Measurements from ENCODE around the gene BMAL1. TPM values are rescaled to one million over a fixed set of nuclear protein-coding genes. Genes with fewer than 3 reads are reported as not detected.

BMAL1 gene
- total RNA-seq, 2 experiments from 2014 or later = 21.5 to 22.7 TPM

DNA sequence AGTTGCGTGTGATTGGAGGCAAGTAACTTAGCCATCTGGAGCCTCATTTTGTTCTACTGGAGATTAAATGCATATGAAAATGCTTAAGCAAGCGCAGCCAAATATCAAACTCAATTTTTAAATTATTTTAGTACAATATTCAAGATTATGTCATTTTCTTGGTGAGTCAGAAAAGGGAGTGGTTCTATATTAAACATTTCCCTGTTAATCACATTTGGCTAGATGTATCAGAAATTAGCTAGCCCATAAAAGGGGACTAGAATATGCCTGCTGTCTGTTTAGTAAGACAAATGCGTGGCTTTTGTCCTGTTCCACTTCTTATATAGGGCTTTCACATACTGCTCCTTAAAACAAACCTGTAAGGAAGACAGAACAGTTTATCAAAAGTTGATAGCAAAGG is 35.0 kb upstream of the BMAL1 start:
- no peak for DNase-seq
- H3K36me3 Mint-ChIP-seq (ENCODE audit: low read depth) = no peaks in the 10 kb centered on the region
- intact Hi-C loops (cut with micrococcal nuclease) = no loop called here
- POLR2A ChIA-PET = no interaction called here
- peaks cover 30% of the 10 kb centered on the region for H3K27me3 Mint-ChIP-seq
- no peak for ATAC-seq
- CTCF ChIA-PET = no interaction called here
- H3K27ac Mint-ChIP-seq = no peak overlapping the region
- TF ChIP-seq, protein P1, sequence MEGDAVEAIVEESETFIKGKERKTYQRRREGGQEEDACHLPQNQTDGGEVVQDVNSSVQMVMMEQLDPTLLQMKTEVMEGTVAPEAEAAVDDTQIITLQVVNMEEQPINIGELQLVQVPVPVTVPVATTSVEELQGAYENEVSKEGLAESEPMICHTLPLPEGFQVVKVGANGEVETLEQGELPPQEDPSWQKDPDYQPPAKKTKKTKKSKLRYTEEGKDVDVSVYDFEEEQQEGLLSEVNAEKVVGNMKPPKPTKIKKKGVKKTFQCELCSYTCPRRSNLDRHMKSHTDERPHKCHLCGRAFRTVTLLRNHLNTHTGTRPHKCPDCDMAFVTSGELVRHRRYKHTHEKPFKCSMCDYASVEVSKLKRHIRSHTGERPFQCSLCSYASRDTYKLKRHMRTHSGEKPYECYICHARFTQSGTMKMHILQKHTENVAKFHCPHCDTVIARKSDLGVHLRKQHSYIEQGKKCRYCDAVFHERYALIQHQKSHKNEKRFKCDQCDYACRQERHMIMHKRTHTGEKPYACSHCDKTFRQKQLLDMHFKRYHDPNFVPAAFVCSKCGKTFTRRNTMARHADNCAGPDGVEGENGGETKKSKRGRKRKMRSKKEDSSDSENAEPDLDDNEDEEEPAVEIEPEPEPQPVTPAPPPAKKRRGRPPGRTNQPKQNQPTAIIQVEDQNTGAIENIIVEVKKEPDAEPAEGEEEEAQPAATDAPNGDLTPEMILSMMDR (IDR thresholded peaks at IDR 0.05) = no peak
- no peaks in the 10 kb centered on the region for H3K9me3 Mint-ChIP-seq
- no peak overlapping the region for H3K4me3 Mint-ChIP-seq
- H3K4me1 Mint-ChIP-seq (ENCODE audit: low read depth) = peaks cover 2% of the 10 kb centered on the region

DNA sequence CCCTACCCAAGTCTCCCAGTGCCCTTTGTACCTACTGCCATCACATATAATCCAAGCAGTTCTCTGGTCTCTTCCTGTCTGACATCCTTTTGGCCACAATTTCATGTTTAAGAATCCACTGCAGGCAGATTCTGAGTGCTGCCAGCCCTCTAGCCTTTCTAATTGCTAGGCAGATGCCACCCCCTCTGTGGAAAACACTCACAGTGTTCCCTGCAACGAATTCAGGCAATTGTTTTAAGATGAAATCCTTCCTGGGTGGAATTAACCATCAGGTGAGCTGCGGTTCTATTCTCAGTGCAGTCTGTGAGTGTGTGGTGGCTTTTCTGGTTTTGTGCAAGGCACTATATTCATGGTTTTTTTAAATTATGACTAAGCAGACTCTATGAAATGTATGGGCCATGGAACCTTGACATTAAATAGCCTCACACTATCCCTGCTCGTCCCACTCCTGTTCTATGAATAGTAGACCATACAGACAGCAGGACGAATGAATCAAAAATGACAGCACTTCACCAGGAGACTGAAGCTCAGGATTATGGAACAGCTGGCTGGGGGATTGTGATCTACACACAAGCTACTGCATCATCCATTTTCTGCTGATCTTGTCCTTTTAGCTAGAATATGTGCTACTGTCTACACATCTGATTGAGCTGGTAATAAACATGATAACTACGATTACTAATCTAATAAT is 29.8 kb upstream of the BMAL1 start:
- ChIA-PET POLR2A (no interaction called here), CTCF (interaction anchor here (1.7 to 5.9 kb wide), 3 partner anchors 10 to 90 kb away, joined by 4 to 34 read pairs (median 15); no protein-coding TSS in a partner anchor)
- no peak for ATAC-seq
- no peak overlapping the region for H3K27ac Mint-ChIP-seq
- TF ChIP-seq, protein P1 (IDR thresholded peaks at IDR 0.05) = no peak
- H3K27me3 Mint-ChIP-seq = peaks cover 24% of the 10 kb centered on the region
- intact Hi-C loops (cut with micrococcal nuclease) = no loop called here
- no peaks in the 10 kb centered on the region for H3K4me1 Mint-ChIP-seq (ENCODE audit: low read depth)
- DNase-seq = no peak
- no peaks in the 10 kb centered on the region for H3K36me3 Mint-ChIP-seq (ENCODE audit: low read depth)
- H3K4me3 Mint-ChIP-seq = no peak overlapping the region
- no peaks in the 10 kb centered on the region for H3K9me3 Mint-ChIP-seq

DNA sequence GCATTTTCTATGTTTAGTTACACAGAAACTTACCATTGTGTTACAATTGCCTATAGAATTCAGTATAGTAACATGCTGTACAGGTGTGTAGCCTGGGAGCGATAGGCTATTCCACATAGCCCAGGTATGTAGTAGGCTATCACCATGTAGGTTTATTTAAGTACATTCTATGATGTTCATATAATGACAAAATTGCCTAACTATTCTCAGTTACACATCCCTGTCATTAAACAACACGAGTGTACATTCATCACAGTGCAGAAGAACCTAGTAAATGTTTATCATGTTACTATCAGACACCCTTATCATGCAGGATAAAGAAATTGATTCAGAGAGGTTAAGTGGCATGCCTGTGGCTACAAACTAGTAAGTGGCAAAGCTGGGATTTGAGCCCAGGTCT is 28.4 kb upstream of the BMAL1 start:
- Mint-ChIP-seq H3K36me3 (ENCODE audit: low read depth) (no peaks in the 10 kb centered on the region), H3K4me1 (ENCODE audit: low read depth) (no peaks in the 10 kb centered on the region), H3K4me3 (no peak overlapping the region), H3K27ac (no peak overlapping the region), H3K9me3 (no peaks in the 10 kb centered on the region), H3K27me3 (peaks cover 17% of the 10 kb centered on the region)
- DNase-seq = no peak
- TF ChIP-seq, protein P1 (IDR thresholded peaks at IDR 0.05) = no peak
- ChIA-PET POLR2A (no interaction called here), CTCF (interaction anchor here (1.6 to 5.9 kb wide), 5 partner anchors 11 to 96 kb away, joined by 4 to 34 read pairs (median 15); no protein-coding TSS in a partner anchor)
- intact Hi-C loops (cut with micrococcal nuclease) = no loop called here
- ATAC-seq = no peak

DNA sequence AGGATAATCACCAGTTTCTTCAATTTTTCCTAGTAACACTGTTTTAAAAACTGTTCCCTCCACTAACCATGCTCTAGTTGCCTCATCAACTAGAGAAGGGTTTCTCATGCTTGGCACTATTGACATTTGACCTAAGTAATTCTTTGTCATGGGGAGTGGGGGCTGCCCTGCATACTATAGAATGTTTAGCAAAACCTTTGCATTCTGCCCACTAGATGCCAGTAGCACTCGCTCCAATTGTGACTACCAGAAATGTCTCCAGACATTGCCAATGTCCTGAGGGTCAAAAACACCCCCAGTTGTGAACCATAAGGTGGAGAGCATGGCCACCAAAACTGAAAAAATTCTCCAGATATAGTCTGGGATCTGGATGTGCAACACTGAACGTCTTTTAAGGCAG is 27.6 kb upstream of the BMAL1 start:
- intact Hi-C loops (cut with micrococcal nuclease) = loop anchor here (10.0 kb wide), 1 partner anchor 95 kb away; no protein-coding TSS in a partner anchor
- H3K4me3 Mint-ChIP-seq = no peak overlapping the region
- ChIA-PET CTCF (interaction anchor here (1.2 to 5.9 kb wide), 8 partner anchors 11 to 95 kb away, joined by 3 to 34 read pairs (median 4); no protein-coding TSS in a partner anchor), POLR2A (no interaction called here)
- H3K36me3 Mint-ChIP-seq (ENCODE audit: low read depth) = no peaks in the 10 kb centered on the region
- H3K27me3 Mint-ChIP-seq = peaks cover 14% of the 10 kb centered on the region
- H3K4me1 Mint-ChIP-seq (ENCODE audit: low read depth) = no peaks in the 10 kb centered on the region
- no peaks in the 10 kb centered on the region for H3K9me3 Mint-ChIP-seq
- TF ChIP-seq, protein P1 (IDR thresholded peaks at IDR 0.05) = no peak
- DNase-seq = peak; percentile 13
- no peak overlapping the region for H3K27ac Mint-ChIP-seq
- ATAC-seq = no peak

DNA sequence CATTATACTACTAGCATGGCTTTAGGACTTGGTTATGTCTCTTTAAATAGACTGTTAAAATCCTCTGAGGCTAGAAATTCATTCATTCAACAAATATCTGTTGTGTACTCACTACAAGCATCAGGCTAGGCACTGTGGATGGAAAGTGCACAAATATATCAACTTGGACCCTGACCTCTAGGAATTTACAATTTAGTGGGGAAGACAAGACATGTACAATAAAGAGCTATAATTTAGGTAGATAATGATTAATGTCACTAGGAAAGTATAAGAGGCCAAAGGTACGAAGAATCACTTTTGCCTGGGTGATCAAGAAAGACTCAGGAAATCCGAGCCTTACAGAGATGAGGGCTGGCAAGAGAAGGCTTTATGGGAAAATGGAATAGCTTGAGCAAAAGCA is 25.6 kb upstream of the BMAL1 start:
- POLR2A ChIA-PET = no interaction called here
- no peaks in the 10 kb centered on the region for H3K36me3 Mint-ChIP-seq (ENCODE audit: low read depth)
- no peaks in the 10 kb centered on the region for H3K4me1 Mint-ChIP-seq (ENCODE audit: low read depth)
- peaks cover 3% of the 10 kb centered on the region for H3K27me3 Mint-ChIP-seq
- H3K4me3 Mint-ChIP-seq = no peak overlapping the region
- CTCF ChIA-PET = interaction anchor here (0.7 to 5.9 kb wide), 7 partner anchors 10 to 133 kb away, joined by 3 to 34 read pairs (median 3); no protein-coding TSS in a partner anchor
- no peaks in the 10 kb centered on the region for H3K9me3 Mint-ChIP-seq
- H3K27ac Mint-ChIP-seq = no peak overlapping the region
- intact Hi-C loops (cut with micrococcal nuclease) = loop anchor here (10.0 kb wide), 1 partner anchor 93 kb away; no protein-coding TSS in a partner anchor
- DNase-seq (no peak), ATAC-seq (no peak)
- TF ChIP-seq, protein P1 (IDR thresholded peaks at IDR 0.05) = no peak
